Measurements from ENCODE around the gene OR5M10.
"Not testable (repeated sequence)": the region's sequence is repeated elsewhere in the genome, so short reads cannot be mapped to it uniquely, and the experiment has no call there.

OR5M10 gene

DNA sequence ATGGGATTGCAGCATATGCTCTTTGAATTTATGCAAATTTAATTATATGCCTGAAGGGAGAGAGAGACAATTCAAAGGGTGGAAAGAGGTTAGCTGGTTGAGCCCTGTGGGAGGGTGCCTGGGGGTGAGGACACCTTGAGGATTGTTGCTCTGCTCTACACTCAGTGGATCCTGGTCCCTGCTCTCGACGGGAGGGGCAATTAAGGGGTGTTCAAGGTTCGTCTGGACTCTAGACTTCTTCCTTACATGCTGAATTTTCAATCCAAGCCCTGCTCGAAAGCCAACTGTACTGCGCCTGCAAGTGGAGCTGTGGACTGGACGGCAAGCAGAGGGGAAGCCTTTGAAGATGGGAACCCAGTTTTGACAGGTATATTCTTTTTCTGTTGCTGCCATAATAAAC, 18.9 kb downstream of the OR5M10 start:
- no peaks in the 10 kb centered on the region for H3K79me2 ChIP-seq (ENCODE audit: insufficient read depth, low read depth)
- H2AFZ ChIP-seq (ENCODE audit: low read depth): no peak overlapping the region
- H3K9ac ChIP-seq: no peak overlapping the region
- TF ChIP-seq, protein P1, sequence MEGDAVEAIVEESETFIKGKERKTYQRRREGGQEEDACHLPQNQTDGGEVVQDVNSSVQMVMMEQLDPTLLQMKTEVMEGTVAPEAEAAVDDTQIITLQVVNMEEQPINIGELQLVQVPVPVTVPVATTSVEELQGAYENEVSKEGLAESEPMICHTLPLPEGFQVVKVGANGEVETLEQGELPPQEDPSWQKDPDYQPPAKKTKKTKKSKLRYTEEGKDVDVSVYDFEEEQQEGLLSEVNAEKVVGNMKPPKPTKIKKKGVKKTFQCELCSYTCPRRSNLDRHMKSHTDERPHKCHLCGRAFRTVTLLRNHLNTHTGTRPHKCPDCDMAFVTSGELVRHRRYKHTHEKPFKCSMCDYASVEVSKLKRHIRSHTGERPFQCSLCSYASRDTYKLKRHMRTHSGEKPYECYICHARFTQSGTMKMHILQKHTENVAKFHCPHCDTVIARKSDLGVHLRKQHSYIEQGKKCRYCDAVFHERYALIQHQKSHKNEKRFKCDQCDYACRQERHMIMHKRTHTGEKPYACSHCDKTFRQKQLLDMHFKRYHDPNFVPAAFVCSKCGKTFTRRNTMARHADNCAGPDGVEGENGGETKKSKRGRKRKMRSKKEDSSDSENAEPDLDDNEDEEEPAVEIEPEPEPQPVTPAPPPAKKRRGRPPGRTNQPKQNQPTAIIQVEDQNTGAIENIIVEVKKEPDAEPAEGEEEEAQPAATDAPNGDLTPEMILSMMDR (conservative IDR thresholded peaks at IDR 0.05; ENCODE audit: low read depth, low read length): no peak
- H3K4me1 ChIP-seq (ENCODE audit: low read depth, poor library complexity, severe bottlenecking): no peaks in the 10 kb centered on the region
- H4K20me1 ChIP-seq (ENCODE audit: insufficient read depth): no peaks in the 10 kb centered on the region
- H3K4me2 ChIP-seq: no peak overlapping the region
- no peak overlapping the region for H3K27ac ChIP-seq
- no peaks in the 10 kb centered on the region for H3K36me3 ChIP-seq (ENCODE audit: insufficient read depth)
- no peaks in the 10 kb centered on the region for H3K27me3 ChIP-seq (ENCODE audit: insufficient read depth, low read depth)
- H3K4me3 ChIP-seq (IDR thresholded peaks at IDR 0.05; ENCODE audit: insufficient read depth, low read depth, low read length): no peak overlapping the region

DNA sequence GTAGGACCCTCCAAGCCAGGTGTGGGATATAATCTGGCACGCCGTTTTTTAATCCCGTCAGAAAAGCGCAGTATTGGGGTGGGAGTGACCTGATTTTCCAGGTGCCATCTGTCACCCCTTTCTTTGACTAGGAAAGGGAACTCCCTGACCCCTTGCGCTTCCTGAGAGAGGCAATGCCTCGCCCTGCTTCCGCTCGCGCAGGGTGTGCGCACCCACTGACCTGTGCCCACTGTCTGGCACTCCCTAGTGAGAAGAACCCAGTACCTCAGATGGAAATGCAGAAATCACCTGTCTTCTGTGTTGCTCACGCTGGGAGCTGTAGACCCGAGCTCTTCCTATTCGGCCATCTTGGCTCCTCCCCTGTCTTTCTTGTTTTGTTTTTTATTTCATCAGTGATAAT, 22.8 kb downstream of the OR5M10 start:
- H3K4me2 ChIP-seq; H3K27ac ChIP-seq; H3K9ac ChIP-seq; H3K79me2 ChIP-seq (ENCODE audit: insufficient read depth, low read depth); H3K4me3 ChIP-seq (IDR thresholded peaks at IDR 0.05; ENCODE audit: insufficient read depth, low read depth, low read length); H3K27me3 ChIP-seq (ENCODE audit: insufficient read depth, low read depth); H2AFZ ChIP-seq (ENCODE audit: low read depth); H3K36me3 ChIP-seq (ENCODE audit: insufficient read depth); H3K4me1 ChIP-seq (ENCODE audit: low read depth, poor library complexity, severe bottlenecking); H4K20me1 ChIP-seq (ENCODE audit: insufficient read depth): not testable (repeated sequence)

DNA sequence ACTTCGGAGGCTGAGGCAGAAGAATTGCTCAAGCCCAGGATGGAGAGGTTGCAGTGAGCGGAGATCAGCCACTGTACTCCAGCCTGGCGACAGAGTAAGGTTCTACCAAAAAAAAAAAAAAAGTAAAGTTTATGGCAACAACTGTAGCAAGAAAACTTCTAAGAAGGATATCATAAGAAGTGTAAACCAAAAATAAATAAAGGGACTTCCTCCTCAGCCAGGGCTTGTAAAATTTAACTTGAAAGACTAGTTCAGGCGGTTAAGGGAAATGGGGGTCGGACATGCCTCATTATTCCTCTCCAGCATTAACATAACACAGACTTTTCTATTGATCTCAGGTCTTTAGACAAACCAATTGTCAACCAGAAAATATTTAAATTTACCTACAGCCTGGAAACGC, 32.0 kb downstream of the OR5M10 start:
- no peak overlapping the region for H3K4me2 ChIP-seq
- no peaks in the 10 kb centered on the region for H3K36me3 ChIP-seq (ENCODE audit: insufficient read depth)
- H3K79me2 ChIP-seq (ENCODE audit: insufficient read depth, low read depth): no peaks in the 10 kb centered on the region
- H3K27me3 ChIP-seq (ENCODE audit: insufficient read depth, low read depth): no peaks in the 10 kb centered on the region
- H3K4me1 ChIP-seq (ENCODE audit: low read depth, poor library complexity, severe bottlenecking): no peaks in the 10 kb centered on the region
- H2AFZ ChIP-seq (ENCODE audit: low read depth): no peak overlapping the region
- H3K4me3 ChIP-seq (IDR thresholded peaks at IDR 0.05; ENCODE audit: insufficient read depth, low read depth, low read length): no peak overlapping the region
- no peak overlapping the region for H3K9ac ChIP-seq
- TF ChIP-seq, protein P1 (conservative IDR thresholded peaks at IDR 0.05; ENCODE audit: low read depth, low read length): no peak
- no peak overlapping the region for H3K27ac ChIP-seq
- H4K20me1 ChIP-seq (ENCODE audit: insufficient read depth): no peaks in the 10 kb centered on the region

DNA sequence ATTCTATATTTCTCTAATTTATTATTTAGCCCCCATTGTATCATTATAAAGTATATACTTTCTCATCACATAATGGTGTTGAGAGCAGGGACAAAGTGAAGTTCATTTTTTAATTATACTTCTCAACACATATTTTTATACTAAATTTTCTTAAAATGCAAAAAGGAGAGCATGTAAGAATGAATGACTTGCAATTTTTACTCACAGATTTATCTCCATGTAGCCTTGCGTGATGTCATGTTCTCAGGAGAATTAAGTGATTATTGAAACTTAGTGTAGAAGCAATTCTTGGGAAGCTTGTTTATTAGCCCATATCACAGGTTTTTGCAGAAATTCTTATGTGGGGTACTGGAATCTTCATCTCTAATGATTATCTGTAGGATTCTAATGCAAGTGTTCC, 33.8 kb downstream of the OR5M10 start:
- Histone ChIP-seq H3K4me1 (ENCODE audit: low read depth, poor library complexity, severe bottlenecking) (no peaks in the 10 kb centered on the region), H3K27ac (no peak overlapping the region), H2AFZ (ENCODE audit: low read depth) (no peak overlapping the region), H3K27me3 (ENCODE audit: insufficient read depth, low read depth) (no peaks in the 10 kb centered on the region), H3K36me3 (ENCODE audit: insufficient read depth) (no peaks in the 10 kb centered on the region), H3K79me2 (ENCODE audit: insufficient read depth, low read depth) (no peaks in the 10 kb centered on the region), H3K9ac (no peak overlapping the region), H4K20me1 (ENCODE audit: insufficient read depth) (no peaks in the 10 kb centered on the region), H3K4me3 (IDR thresholded peaks at IDR 0.05; ENCODE audit: insufficient read depth, low read depth, low read length) (no peak overlapping the region), H3K4me2 (no peak overlapping the region)
- TF ChIP-seq, protein P1 (conservative IDR thresholded peaks at IDR 0.05; ENCODE audit: low read depth, low read length): no peak

DNA sequence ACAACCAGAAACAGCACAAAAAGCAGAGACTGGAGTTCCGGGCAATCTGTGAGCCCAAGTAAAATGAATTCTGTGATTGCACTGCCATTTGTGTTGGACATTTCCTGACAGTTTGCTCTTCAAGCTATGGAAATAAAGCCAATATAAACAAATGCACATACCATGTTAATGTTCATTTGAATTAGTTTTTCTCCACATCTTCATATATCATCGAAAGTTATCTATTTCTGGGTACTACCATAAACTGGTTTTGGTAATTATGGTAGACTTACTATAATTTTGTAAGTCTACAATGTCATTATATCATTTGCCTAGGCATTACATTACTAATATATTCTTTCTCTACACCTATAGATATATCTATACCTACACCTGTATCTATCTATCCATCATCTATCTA, 34.4 kb downstream of the OR5M10 start, which contains the start of gene OR5M11:
TSS of gene OR5M11 (minus strand) at position 101 of the 400 bp plus-strand sequence. CDS start at position 101, 0 bp downstream.
- H3K4me3 ChIP-seq (IDR thresholded peaks at IDR 0.05; ENCODE audit: insufficient read depth, low read depth, low read length): no peak within 1 kb of the TSS
- no peaks in the 10 kb centered on the region for H3K36me3 ChIP-seq (ENCODE audit: insufficient read depth)
- TF ChIP-seq, protein P1 (conservative IDR thresholded peaks at IDR 0.05; ENCODE audit: low read depth, low read length): no peak
- H3K79me2 ChIP-seq (ENCODE audit: insufficient read depth, low read depth): no peaks in the 10 kb centered on the region
- no peak within 1 kb of the TSS for H2AFZ ChIP-seq (ENCODE audit: low read depth)
- no peaks in the 10 kb centered on the region for H3K27me3 ChIP-seq (ENCODE audit: insufficient read depth, low read depth)
- H3K9ac ChIP-seq: no peak within 1 kb of the TSS
- H3K4me2 ChIP-seq: no peak within 1 kb of the TSS
- no peaks in the 10 kb centered on the region for H4K20me1 ChIP-seq (ENCODE audit: insufficient read depth)
- no peaks in the 10 kb centered on the region for H3K4me1 ChIP-seq (ENCODE audit: low read depth, poor library complexity, severe bottlenecking)
- no peak within 1 kb of the TSS for H3K27ac ChIP-seq

Data from KMS-11 (cell line).